Measurements from ENCODE around the gene ALDOB. TPM values are rescaled to one million over a fixed set of nuclear protein-coding genes. Genes with fewer than 3 reads are reported as not detected.

Gene ALDOB
- total RNA-seq, 1 experiment from 2014 or later, result 1.2 TPM

DNA sequence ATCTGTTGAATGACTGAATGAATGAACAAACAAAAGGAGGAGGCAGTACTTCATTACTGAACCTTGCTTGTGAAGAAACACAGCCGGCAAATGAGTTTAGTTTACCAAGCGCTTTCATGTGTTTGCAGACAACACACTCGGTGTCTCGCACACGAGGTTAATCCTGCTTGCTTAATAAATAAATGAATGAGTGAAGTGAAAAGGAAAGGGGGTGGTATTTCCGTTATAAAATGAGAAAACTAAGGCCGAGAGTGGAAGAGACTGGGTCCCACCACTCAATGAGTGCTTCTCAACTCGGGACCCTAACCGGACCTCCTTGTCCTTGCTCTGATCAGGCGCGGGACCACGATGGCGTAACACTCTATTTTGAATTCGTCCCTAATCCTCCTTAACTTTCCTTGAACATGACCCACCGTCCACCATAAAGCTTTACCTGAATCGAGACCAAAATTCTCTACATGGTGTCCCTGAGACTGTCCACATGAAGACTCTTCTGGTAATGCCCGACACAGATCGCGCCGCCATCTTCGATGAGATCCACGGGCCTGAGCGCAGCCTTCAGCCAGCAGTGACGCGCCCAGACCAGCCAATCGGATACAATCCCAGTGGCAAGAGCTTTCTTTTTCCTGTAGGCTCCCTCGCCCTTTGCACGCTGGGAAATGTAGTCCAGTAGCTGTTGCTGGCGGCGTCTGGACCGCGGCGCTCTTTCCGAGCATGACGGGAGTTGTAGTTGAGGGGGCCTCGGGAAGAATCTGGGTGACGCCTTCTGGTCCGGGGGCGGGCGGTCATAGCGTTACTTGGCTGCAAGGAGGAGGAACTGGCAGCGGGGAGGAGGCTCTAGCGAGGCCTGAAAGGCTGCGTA is 37.3 kb downstream of the ALDOB start, which contains the start of the genes MRPL50 and ZNF189:
Gene MRPL50, minus strand, starts transcription at position 551 of the 862 bp plus-strand sequence. Its CDS starts 26 bp downstream, at position 525.
Gene ZNF189, plus strand, starts transcription at position 784 of the 862 bp plus-strand sequence. CDS start 306 bp downstream, outside the sequence.
- DNase-seq (ENCODE audit: low read depth, low spot score) (peak; percentile 96), ATAC-seq (peak; percentile 96)
- BruUV-seq (replicated peaks), result TSS peak; percentile 64
- ChIA-PET RAD21 (ENCODE audit: low non-redundant PET in 1 of 2, low total read pairs in 2 of 2, uncharacterized antibody in 2 of 2, unreplicated experiment in 2 of 2) (interaction anchor here in 1 of 2 experiments (0.7 kb wide), 1 partner anchor 9 kb away, joined by 3 read pairs; no protein-coding TSS in a partner anchor), CTCF (interaction anchor here (0.9 to 2.3 kb wide), 4 partner anchors 10 to 61 kb away, joined by 3 to 18 read pairs (median 5); no protein-coding TSS in a partner anchor), POLR2A (interaction anchor here (0.6 to 1.1 kb wide), 11 partner anchors 9 to 1078 kb away, joined by 3 to 10 read pairs (median 4); no protein-coding TSS in a partner anchor)
- Histone ChIP-seq H3K4me2 (ENCODE audit: low read length) (peak within 1 kb of the TSS; percentile 86), H3K79me2 (ENCODE audit: insufficient read depth, low read length) (peaks cover 76% of the 10 kb centered on the region), H3K9me2 (ENCODE audit: insufficient read depth) (no peaks in the 10 kb centered on the region), H3K27ac (ENCODE audit: low read depth, low read length) (peak within 1 kb of the TSS; percentile 44), H3K4me3 (replicated peaks in 1 of 2; ENCODE audit: low read depth in 1 of 2, low read length in 2 of 2) (peak within 1 kb of the TSS; percentile 71 to 92), H3K27me3 (ENCODE audit: insufficient read depth, low read length) (no peaks in the 10 kb centered on the region), H3K36me3 (ENCODE audit: control insufficient read depth in 1 of 2, insufficient read depth in 2 of 2, low read length in 2 of 2) (peaks cover 21 to 49% of the 10 kb centered on the region in 2 experiments), H3K9me3 (ENCODE audit: control insufficient read depth in 1 of 2, insufficient read depth in 1 of 2, low read depth in 1 of 2, low read length in 2 of 2) (no peaks in the 10 kb centered on the region), H3K4me1 (ENCODE audit: control insufficient read depth in 1 of 2, insufficient read depth in 2 of 2, low read length in 2 of 2) (peaks cover 3 to 10% of the 10 kb centered on the region in 2 experiments; a peak in 3 of 4 replicates), H3K9ac (ENCODE audit: low read length) (peak within 1 kb of the TSS; percentile 88), H4K20me1 (ENCODE audit: insufficient read depth) (no peaks in the 10 kb centered on the region), H2AFZ (ENCODE audit: low read depth, low read length, poor library complexity, severe bottlenecking) (no peak within 1 kb of the TSS)
- intact Hi-C loops (cut with micrococcal nuclease), result loop anchor here (5.0 kb wide), 2 partner anchors 134 to 796 kb away; partner anchors contain the start of gene RNF20
- TF ChIP-seq ELF1 (IDR thresholded peaks at IDR 0.05; ENCODE audit: borderline replicate concordance, low read depth) (peak; percentile 72), ZNF274 (IDR thresholded peaks at IDR 0.05; ENCODE audit: low read depth, low read length) (no peak), FOSL1 (IDR thresholded peaks at IDR 0.05; ENCODE audit: low read depth) (no peak), POLR2AphosphoS5 (IDR thresholded peaks at IDR 0.05; ENCODE audit: low read depth, low read length) (peak; percentile 94), EZH2phosphoT487 (IDR thresholded peaks at IDR 0.05; ENCODE audit: borderline replicate concordance) (no peak), SIN3A (IDR thresholded peaks at IDR 0.05; ENCODE audit: low read depth) (no peak; the same call in 1 of the 2 replicates), RAD21 (IDR thresholded peaks at IDR 0.05; ENCODE audit: low read depth) (no peak), ZFX (IDR thresholded peaks at IDR 0.05) (no peak), SRF (IDR thresholded peaks at IDR 0.05; ENCODE audit: low read depth) (no peak), EGR1 (IDR thresholded peaks at IDR 0.05; ENCODE audit: low read depth) (peak; percentile 92), POLR2A (IDR thresholded peaks at IDR 0.05; ENCODE audit: borderline replicate concordance, extremely low read depth, insufficient read depth, insufficient read length) (peak; percentile 79), YY1 (IDR thresholded peaks at IDR 0.05; ENCODE audit: extremely low read depth, insufficient replicate concordance, low read depth, low read length) (peak; percentile 93)
- TF ChIP-seq, protein P1, sequence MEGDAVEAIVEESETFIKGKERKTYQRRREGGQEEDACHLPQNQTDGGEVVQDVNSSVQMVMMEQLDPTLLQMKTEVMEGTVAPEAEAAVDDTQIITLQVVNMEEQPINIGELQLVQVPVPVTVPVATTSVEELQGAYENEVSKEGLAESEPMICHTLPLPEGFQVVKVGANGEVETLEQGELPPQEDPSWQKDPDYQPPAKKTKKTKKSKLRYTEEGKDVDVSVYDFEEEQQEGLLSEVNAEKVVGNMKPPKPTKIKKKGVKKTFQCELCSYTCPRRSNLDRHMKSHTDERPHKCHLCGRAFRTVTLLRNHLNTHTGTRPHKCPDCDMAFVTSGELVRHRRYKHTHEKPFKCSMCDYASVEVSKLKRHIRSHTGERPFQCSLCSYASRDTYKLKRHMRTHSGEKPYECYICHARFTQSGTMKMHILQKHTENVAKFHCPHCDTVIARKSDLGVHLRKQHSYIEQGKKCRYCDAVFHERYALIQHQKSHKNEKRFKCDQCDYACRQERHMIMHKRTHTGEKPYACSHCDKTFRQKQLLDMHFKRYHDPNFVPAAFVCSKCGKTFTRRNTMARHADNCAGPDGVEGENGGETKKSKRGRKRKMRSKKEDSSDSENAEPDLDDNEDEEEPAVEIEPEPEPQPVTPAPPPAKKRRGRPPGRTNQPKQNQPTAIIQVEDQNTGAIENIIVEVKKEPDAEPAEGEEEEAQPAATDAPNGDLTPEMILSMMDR (IDR thresholded peaks at IDR 0.05 in 2 of 3, conservative IDR thresholded peaks at IDR 0.05 in 1 of 3; ENCODE audit: borderline replicate concordance in 1 of 3, insufficient read depth in 1 of 3, low read depth in 2 of 3, low read length in 2 of 3), result no peak
- TF ChIP-seq, protein P2, sequence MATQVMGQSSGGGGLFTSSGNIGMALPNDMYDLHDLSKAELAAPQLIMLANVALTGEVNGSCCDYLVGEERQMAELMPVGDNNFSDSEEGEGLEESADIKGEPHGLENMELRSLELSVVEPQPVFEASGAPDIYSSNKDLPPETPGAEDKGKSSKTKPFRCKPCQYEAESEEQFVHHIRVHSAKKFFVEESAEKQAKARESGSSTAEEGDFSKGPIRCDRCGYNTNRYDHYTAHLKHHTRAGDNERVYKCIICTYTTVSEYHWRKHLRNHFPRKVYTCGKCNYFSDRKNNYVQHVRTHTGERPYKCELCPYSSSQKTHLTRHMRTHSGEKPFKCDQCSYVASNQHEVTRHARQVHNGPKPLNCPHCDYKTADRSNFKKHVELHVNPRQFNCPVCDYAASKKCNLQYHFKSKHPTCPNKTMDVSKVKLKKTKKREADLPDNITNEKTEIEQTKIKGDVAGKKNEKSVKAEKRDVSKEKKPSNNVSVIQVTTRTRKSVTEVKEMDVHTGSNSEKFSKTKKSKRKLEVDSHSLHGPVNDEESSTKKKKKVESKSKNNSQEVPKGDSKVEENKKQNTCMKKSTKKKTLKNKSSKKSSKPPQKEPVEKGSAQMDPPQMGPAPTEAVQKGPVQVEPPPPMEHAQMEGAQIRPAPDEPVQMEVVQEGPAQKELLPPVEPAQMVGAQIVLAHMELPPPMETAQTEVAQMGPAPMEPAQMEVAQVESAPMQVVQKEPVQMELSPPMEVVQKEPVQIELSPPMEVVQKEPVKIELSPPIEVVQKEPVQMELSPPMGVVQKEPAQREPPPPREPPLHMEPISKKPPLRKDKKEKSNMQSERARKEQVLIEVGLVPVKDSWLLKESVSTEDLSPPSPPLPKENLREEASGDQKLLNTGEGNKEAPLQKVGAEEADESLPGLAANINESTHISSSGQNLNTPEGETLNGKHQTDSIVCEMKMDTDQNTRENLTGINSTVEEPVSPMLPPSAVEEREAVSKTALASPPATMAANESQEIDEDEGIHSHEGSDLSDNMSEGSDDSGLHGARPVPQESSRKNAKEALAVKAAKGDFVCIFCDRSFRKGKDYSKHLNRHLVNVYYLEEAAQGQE (IDR thresholded peaks at IDR 0.05; ENCODE audit: low read depth), result no peak
- TF ChIP-seq, protein P3, sequence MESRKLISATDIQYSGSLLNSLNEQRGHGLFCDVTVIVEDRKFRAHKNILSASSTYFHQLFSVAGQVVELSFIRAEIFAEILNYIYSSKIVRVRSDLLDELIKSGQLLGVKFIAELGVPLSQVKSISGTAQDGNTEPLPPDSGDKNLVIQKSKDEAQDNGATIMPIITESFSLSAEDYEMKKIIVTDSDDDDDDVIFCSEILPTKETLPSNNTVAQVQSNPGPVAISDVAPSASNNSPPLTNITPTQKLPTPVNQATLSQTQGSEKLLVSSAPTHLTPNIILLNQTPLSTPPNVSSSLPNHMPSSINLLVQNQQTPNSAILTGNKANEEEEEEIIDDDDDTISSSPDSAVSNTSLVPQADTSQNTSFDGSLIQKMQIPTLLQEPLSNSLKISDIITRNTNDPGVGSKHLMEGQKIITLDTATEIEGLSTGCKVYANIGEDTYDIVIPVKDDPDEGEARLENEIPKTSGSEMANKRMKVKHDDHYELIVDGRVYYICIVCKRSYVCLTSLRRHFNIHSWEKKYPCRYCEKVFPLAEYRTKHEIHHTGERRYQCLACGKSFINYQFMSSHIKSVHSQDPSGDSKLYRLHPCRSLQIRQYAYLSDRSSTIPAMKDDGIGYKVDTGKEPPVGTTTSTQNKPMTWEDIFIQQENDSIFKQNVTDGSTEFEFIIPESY (IDR thresholded peaks at IDR 0.05; ENCODE audit: extremely low read depth, insufficient replicate concordance, low read length), result peak; percentile 28
- TF ChIP-seq, protein P4, sequence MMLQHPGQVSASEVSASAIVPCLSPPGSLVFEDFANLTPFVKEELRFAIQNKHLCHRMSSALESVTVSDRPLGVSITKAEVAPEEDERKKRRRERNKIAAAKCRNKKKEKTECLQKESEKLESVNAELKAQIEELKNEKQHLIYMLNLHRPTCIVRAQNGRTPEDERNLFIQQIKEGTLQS (IDR thresholded peaks at IDR 0.05), result no peak
- TF ChIP-seq, protein P5, sequence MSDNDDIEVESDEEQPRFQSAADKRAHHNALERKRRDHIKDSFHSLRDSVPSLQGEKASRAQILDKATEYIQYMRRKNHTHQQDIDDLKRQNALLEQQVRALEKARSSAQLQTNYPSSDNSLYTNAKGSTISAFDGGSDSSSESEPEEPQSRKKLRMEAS (IDR thresholded peaks at IDR 0.05), result peak; percentile 67
